ENCODE results near the gene VILL. TPM values are rescaled to one million over a fixed set of nuclear protein-coding genes. Genes with fewer than 3 reads are reported as not detected.

The VILL gene
- total RNA-seq, 4 donors from 2014 or later = 5.5 to 13.0 (median 9.5) TPM

GRCh38 chr3:38038447-38038911 lies 47.9 kb downstream of the VILL start:
- intact Hi-C loops (cut with DNase I) = no loop called here
- H3K27ac ChIP-seq = no peak overlapping the region
- WGBS, 2 donors = 89 to 92% methylated on average over 5 of the region's 5 CpGs
- H3K4me3 ChIP-seq (replicated peaks in 1 of 3) = no peak overlapping the region
- TF ChIP-seq, protein P1, sequence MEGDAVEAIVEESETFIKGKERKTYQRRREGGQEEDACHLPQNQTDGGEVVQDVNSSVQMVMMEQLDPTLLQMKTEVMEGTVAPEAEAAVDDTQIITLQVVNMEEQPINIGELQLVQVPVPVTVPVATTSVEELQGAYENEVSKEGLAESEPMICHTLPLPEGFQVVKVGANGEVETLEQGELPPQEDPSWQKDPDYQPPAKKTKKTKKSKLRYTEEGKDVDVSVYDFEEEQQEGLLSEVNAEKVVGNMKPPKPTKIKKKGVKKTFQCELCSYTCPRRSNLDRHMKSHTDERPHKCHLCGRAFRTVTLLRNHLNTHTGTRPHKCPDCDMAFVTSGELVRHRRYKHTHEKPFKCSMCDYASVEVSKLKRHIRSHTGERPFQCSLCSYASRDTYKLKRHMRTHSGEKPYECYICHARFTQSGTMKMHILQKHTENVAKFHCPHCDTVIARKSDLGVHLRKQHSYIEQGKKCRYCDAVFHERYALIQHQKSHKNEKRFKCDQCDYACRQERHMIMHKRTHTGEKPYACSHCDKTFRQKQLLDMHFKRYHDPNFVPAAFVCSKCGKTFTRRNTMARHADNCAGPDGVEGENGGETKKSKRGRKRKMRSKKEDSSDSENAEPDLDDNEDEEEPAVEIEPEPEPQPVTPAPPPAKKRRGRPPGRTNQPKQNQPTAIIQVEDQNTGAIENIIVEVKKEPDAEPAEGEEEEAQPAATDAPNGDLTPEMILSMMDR (IDR thresholded peaks at IDR 0.05) = no peak
- TF ChIP-seq POLR2A (IDR thresholded peaks at IDR 0.05) = no peak
- no peak for DNase-seq
- peaks cover 0 to 12% of the 10 kb centered on the region in 2 donors for H3K4me1 ChIP-seq
- no peaks in the 10 kb centered on the region for H3K9me3 ChIP-seq
- no peaks in the 10 kb centered on the region for H3K27me3 ChIP-seq
- no peaks in the 10 kb centered on the region for H3K36me3 ChIP-seq

DNA sequence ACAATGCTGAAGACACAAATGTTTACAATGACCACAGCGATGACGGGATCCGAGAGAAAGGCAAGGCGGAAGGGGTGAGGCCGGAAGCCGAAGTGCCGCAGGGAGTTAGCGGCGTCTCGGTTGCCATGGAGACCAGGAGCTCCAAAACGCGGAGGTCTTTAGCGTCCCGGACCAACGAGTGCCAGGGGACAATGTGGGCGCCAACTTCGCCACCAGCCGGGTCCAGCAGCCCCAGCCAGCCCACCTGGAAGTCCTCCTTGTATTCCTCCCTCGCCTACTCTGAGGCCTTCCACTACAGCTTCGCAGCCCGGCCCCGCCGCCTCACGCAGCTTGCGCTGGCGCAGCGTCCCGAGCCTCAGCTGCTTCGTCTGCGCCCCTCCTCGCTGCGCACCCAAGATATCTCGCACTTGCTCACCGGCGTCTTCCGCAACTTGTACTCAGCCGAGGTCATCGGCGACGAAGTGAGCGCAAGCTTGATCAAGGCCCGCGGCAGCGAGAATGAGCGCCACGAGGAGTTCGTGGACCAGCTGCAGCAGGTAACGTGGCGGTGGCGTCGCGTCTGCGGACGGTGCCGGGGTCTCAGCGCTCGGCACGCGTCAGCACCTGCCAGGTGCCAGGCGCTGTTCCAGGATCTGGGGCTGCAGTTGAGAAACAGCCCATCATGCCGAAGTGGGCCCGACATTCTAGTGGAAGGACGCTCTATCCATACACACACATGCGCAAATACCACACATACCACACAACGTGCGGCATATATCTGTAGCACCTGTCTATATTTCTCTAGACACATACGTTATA lies 48.7 kb downstream of the VILL start, which contains the start of gene DLEC1:
TSS of gene DLEC1 (plus strand) at position 108 of the 798 bp plus-strand sequence. CDS start at position 126, 18 bp downstream.
- Histone ChIP-seq H3K9me3 (no peaks in the 10 kb centered on the region), H3K4me1 (peaks cover 0 to 12% of the 10 kb centered on the region in 2 donors), H3K4me3 (replicated peaks in 1 of 3) (peak within 1 kb of the TSS in 2 of 3 donors; percentile 26 to 31), H3K27me3 (no peaks in the 10 kb centered on the region), H3K36me3 (no peaks in the 10 kb centered on the region), H3K27ac (no peak within 1 kb of the TSS)
- WGBS, 2 donors = 6 to 15% methylated on average over 32 to 35 of the region's 67 CpGs
- TF ChIP-seq, protein P1 (IDR thresholded peaks at IDR 0.05) = no peak
- TF ChIP-seq POLR2A (IDR thresholded peaks at IDR 0.05) = no peak
- intact Hi-C loops (cut with DNase I) = no loop called here
- peak; percentile 55 to 59 for DNase-seq

DNA sequence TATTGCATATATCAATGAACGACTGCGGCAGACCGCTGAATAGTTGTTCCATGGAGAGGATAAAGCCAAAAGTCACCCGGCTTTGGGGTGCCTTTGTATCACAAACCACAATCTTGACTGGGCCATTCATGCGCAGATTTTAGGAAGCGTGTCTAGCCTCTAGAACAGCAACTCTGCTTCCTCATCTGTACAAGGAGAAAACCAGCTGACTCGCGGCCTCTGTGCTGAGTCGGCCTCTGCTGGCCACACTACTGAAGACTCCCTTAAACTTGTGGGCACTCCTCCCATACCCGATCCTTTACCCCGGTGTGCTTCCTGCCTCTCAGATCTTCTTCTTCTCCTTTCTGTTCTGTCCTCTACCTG lies 49.3 kb downstream of the VILL start:
- WGBS, 2 donors = 47 to 52% methylated on average over 11 of the region's 11 CpGs
- intact Hi-C loops (cut with DNase I) = no loop called here
- Histone ChIP-seq H3K4me3 (replicated peaks in 1 of 3) (peak overlapping the region in 1 of 3 donors; percentile 26), H3K9me3 (no peaks in the 10 kb centered on the region), H3K36me3 (no peaks in the 10 kb centered on the region), H3K4me1 (peaks cover 0 to 12% of the 10 kb centered on the region in 2 donors), H3K27me3 (no peaks in the 10 kb centered on the region), H3K27ac (no peak overlapping the region)
- peak; percentile 30 to 45 for DNase-seq
- TF ChIP-seq, protein P1 (IDR thresholded peaks at IDR 0.05) = no peak
- no peak for TF ChIP-seq POLR2A (IDR thresholded peaks at IDR 0.05)

GRCh38 chr3:38040401-38040800 lies 49.8 kb downstream of the VILL start:
- Histone ChIP-seq H3K36me3 (no peaks in the 10 kb centered on the region), H3K27me3 (no peaks in the 10 kb centered on the region), H3K27ac (no peak overlapping the region), H3K4me3 (replicated peaks in 1 of 3) (no peak overlapping the region), H3K9me3 (no peaks in the 10 kb centered on the region), H3K4me1 (peaks cover 0 to 12% of the 10 kb centered on the region in 2 donors)
- 91% methylated on average over 5 of the region's 5 CpGs for WGBS, 2 donors
- no peak for TF ChIP-seq POLR2A (IDR thresholded peaks at IDR 0.05)
- TF ChIP-seq, protein P1 (IDR thresholded peaks at IDR 0.05) = no peak
- no peak for DNase-seq
- intact Hi-C loops (cut with DNase I) = no loop called here

- DNase-seq = no peak
- intact Hi-C loops (cut with DNase I) = no loop called here
- no peak overlapping the region for H3K27ac ChIP-seq
- TF ChIP-seq POLR2A (IDR thresholded peaks at IDR 0.05) = no peak
- TF ChIP-seq, protein P1 (IDR thresholded peaks at IDR 0.05) = no peak
- WGBS, 2 donors = 85 to 90% methylated on average over 4 of the region's 4 CpGs
- H3K4me3 ChIP-seq (replicated peaks in 1 of 3) = no peak overlapping the region
- H3K27me3 ChIP-seq = no peaks in the 10 kb centered on the region
- H3K36me3 ChIP-seq = no peaks in the 10 kb centered on the region
- no peaks in the 10 kb centered on the region for H3K9me3 ChIP-seq
- peaks cover 0 to 12% of the 10 kb centered on the region in 2 donors for H3K4me1 ChIP-seq
Measured at GRCh38 chr3:38043486-38043885, 52.9 kb downstream of the VILL start.
